ENCODE results near the gene CSNK1G1. TPM values are rescaled to one million over a fixed set of nuclear protein-coding genes. Genes with fewer than 3 reads are reported as not detected.

Gene CSNK1G1
- polyA plus RNA-seq, 1 experiment: 8.0 TPM

- POLR2A ChIA-PET: no interaction called here
Observed at GRCh38 chr15:64158363-64159134, 197.4 kb downstream of the CSNK1G1 start.

DNA sequence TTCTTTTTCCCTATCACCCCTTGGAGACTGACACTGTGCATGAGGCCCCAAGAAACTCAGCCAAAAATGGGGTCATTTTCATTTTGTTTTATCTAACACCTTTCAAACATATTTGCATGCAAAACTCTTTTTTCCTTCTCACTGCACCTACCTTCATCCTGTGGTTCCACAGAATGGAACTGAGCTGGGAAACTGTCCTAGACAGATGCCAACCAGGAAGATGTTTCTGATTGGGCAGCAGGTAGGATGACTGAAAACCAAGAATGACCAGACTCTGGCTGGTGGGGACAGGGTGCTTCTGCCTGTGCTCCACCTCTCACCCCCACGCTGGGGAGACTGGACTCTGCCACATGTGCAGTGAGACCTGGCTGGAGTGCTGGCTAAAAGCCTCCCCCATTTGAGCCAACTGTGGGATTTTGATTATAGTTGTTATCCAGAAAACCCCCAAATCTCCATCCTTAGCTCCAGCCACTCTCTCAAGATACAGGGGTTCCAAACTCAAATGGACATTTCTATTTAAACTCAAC is 198.3 kb downstream of the CSNK1G1 start:
- CTCF ChIA-PET: interaction anchor here (0.6 kb wide), 1 partner anchor 10 kb away, joined by 3 read pairs; no protein-coding TSS in a partner anchor
- Histone ChIP-seq H3K36me3 (ENCODE audit: control insufficient read depth, insufficient read depth, low read length) (peaks cover 43% of the 10 kb centered on the region), H3K4me3 (ENCODE audit: low read depth, low read length) (no peak overlapping the region), H3K27me3 (ENCODE audit: control insufficient read depth, insufficient read depth, low read length) (peaks cover 2% of the 10 kb centered on the region)
- TF ChIP-seq, protein P1, sequence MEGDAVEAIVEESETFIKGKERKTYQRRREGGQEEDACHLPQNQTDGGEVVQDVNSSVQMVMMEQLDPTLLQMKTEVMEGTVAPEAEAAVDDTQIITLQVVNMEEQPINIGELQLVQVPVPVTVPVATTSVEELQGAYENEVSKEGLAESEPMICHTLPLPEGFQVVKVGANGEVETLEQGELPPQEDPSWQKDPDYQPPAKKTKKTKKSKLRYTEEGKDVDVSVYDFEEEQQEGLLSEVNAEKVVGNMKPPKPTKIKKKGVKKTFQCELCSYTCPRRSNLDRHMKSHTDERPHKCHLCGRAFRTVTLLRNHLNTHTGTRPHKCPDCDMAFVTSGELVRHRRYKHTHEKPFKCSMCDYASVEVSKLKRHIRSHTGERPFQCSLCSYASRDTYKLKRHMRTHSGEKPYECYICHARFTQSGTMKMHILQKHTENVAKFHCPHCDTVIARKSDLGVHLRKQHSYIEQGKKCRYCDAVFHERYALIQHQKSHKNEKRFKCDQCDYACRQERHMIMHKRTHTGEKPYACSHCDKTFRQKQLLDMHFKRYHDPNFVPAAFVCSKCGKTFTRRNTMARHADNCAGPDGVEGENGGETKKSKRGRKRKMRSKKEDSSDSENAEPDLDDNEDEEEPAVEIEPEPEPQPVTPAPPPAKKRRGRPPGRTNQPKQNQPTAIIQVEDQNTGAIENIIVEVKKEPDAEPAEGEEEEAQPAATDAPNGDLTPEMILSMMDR (IDR thresholded peaks at IDR 0.05; ENCODE audit: insufficient read depth, low read depth, low read length): no peak
- DNase-seq (ENCODE audit: low read depth): no peak
- POLR2A ChIA-PET: no interaction called here

More at GRCh38 chr15:64158363-64159134, 197.4 kb downstream of the CSNK1G1 start:
- peaks cover 43% of the 10 kb centered on the region for H3K36me3 ChIP-seq (ENCODE audit: control insufficient read depth, insufficient read depth, low read length)
- H3K27me3 ChIP-seq (ENCODE audit: control insufficient read depth, insufficient read depth, low read length): no peaks in the 10 kb centered on the region
- CTCF ChIA-PET: no interaction called here
- TF ChIP-seq, protein P1 (IDR thresholded peaks at IDR 0.05; ENCODE audit: insufficient read depth, low read depth, low read length): no peak
- DNase-seq (ENCODE audit: low read depth): no peak
- H3K4me3 ChIP-seq (ENCODE audit: low read depth, low read length): no peak overlapping the region

GRCh38 chr15:64156652-64157331 is 199.2 kb downstream of the CSNK1G1 start:
- TF ChIP-seq, protein P1 (IDR thresholded peaks at IDR 0.05; ENCODE audit: insufficient read depth, low read depth, low read length): no peak
- ChIA-PET CTCF (interaction anchor here (0.6 kb wide), 2 partner anchors 9 to 452 kb away, joined by 3 to 6 read pairs; no protein-coding TSS in a partner anchor), POLR2A (no interaction called here)
- peaks cover 5% of the 10 kb centered on the region for H3K27me3 ChIP-seq (ENCODE audit: control insufficient read depth, insufficient read depth, low read length)
- H3K36me3 ChIP-seq (ENCODE audit: control insufficient read depth, insufficient read depth, low read length): peaks cover 43% of the 10 kb centered on the region
- H3K4me3 ChIP-seq (ENCODE audit: low read depth, low read length): no peak overlapping the region
- DNase-seq (ENCODE audit: low read depth): no peak

GRCh38 chr15:64155802-64156651 is 199.9 kb downstream of the CSNK1G1 start:
- H3K27me3 ChIP-seq (ENCODE audit: control insufficient read depth, insufficient read depth, low read length): peaks cover 5% of the 10 kb centered on the region
- no peak for DNase-seq (ENCODE audit: low read depth)
- ChIA-PET CTCF (interaction anchor here (0.7 to 0.8 kb wide), 2 partner anchors 29 to 63 kb away, joined by 3 to 4 read pairs; partner anchors contain the start of gene CIAO2A), POLR2A (no interaction called here)
- TF ChIP-seq, protein P1 (IDR thresholded peaks at IDR 0.05; ENCODE audit: insufficient read depth, low read depth, low read length): no peak
- H3K4me3 ChIP-seq (ENCODE audit: low read depth, low read length): no peak overlapping the region
- H3K36me3 ChIP-seq (ENCODE audit: control insufficient read depth, insufficient read depth, low read length): peaks cover 43% of the 10 kb centered on the region
